HepG2 (cell line): Measurements from ENCODE around the gene ST6GALNAC4. TPM values are rescaled to one million over a fixed set of nuclear protein-coding genes. Genes with fewer than 3 reads are reported as not detected.

Experiments
- AGO1 ChIP-seq: fragments of 200-400 bp; formaldehyde crosslinking; IDR thresholded peaks from 2 replicates; pipeline ENCODE4 v1.6.1; 2017; ENCODE audit warnings: mild to moderate bottlenecking, low read depth, low read length, moderate library complexity; ENCODE audit not compliant: poor library complexity, severe bottlenecking
- CHD4 ChIP-seq: fragments of 200-600 bp; sonication (generic); IDR thresholded peaks from 2 replicates; pipeline ENCODE4 v1.7.0; 2017; ENCODE audit warnings: mild to moderate bottlenecking, low read length, borderline replicate concordance
- EED ChIP-seq: sonication (generic); formaldehyde crosslinking; IDR thresholded peaks from 2 replicates; pipeline ENCODE4 v1.5.0; 2020; ENCODE audit warnings: mild to moderate bottlenecking, missing genetic modification reagents
- GPN1 ChIP-seq: sonication (generic); formaldehyde crosslinking; IDR thresholded peaks from 2 replicates; pipeline ENCODE4 v1.5.1; 2020; ENCODE audit warnings: missing genetic modification reagents, borderline replicate concordance
- RBM22 ChIP-seq: fragments of 200-400 bp; formaldehyde crosslinking; optimal IDR thresholded peaks from 2 replicates; pipeline ENCODE3; 2017; ENCODE audit warnings: mild to moderate bottlenecking, low read length, moderate library complexity
- REXO4 ChIP-seq: sonication (generic); formaldehyde crosslinking; IDR thresholded peaks from 2 replicates; pipeline ENCODE4 v1.8.0; 2022; ENCODE audit warnings: missing genetic modification reagents, mild to moderate bottlenecking, borderline replicate concordance
- SATB2 ChIP-seq: sonication (generic); formaldehyde crosslinking; IDR thresholded peaks from 2 replicates; pipeline ENCODE4 v1.5.0; 2020; ENCODE audit warnings: missing genetic modification reagents
- SIX4 ChIP-seq: sonication (generic); formaldehyde crosslinking; IDR thresholded peaks from 2 replicates; pipeline ENCODE4 v1.4.0; 2020; ENCODE audit warnings: missing genetic modification reagents
- TBX2 ChIP-seq: sonication (generic); formaldehyde crosslinking; IDR thresholded peaks from 2 replicates; pipeline ENCODE4 v1.5.0; 2020; ENCODE audit warnings: missing genetic modification reagents, mild to moderate bottlenecking, borderline replicate concordance
- ZKSCAN5 ChIP-seq: sonication (generic); formaldehyde crosslinking; IDR thresholded peaks from 2 replicates; pipeline ENCODE4 v1.5.1; 2020; ENCODE audit warnings: mild to moderate bottlenecking, missing genetic modification reagents
- ZNF24 ChIP-seq: fragments of 450-650 bp; IDR thresholded peaks from 2 replicates; pipeline ENCODE4 v1.6.1; 2017; ENCODE audit warnings: antibody characterized with exemption, mild to moderate bottlenecking
- ZNF331 ChIP-seq: sonication (generic); formaldehyde crosslinking; IDR thresholded peaks from 2 replicates; pipeline ENCODE4 v1.4.0; 2020; ENCODE audit warnings: missing genetic modification reagents
- ZNF646 ChIP-seq: sonication (generic); formaldehyde crosslinking; IDR thresholded peaks from 2 replicates; pipeline ENCODE4 v1.9.0; 2021; ENCODE audit warnings: mild to moderate bottlenecking, missing genetic modification reagents
- ZNF720 ChIP-seq: sonication (generic); formaldehyde crosslinking; IDR thresholded peaks from 2 replicates; pipeline ENCODE4 v1.4.0; 2020; ENCODE audit warnings: missing genetic modification reagents
- ZNF777 ChIP-seq: sonication (generic); formaldehyde crosslinking; IDR thresholded peaks from 2 replicates; pipeline ENCODE4 v1.4.0; 2020; ENCODE audit warnings: missing genetic modification reagents
- polyA plus RNA-seq, 8 experiments: library from polyadenylated mRNA; depleted of rRNA in 3 of 8; stranded (reverse) in 7 of 8; unstranded in 1 of 8; fragments of >200 nt; fragmentation: Illumina TruSeq in 4 of 8; extraction: Trizol in 4 of 8; gene quantifications; 2 replicates each; pipeline versions ENCODE4 v1.2.1 to v1.2.3, GENCODE V29; 2011 to 2016; ENCODE audit warnings: low read depth in 4 of 8, missing spikeins in 1 of 8, mixed read lengths in 1 of 8; ENCODE audit not compliant: insufficient read depth in 1 of 8
- total RNA-seq, 5 experiments: library from RNA; depleted of rRNA; stranded (reverse); fragments of >200 nt; fragmentation: Illumina TruSeq; extraction: Trizol; gene quantifications; 2 replicates each; pipeline ENCODE4 v1.2.3, GENCODE V29; 2016; ENCODE audit warnings: low read depth in 1 of 5
- TF ChIP-seq, protein P1 (sequence below): sonication (generic); formaldehyde crosslinking; IDR thresholded peaks from 2 replicates; pipeline ENCODE4 v1.4.0; 2020; ENCODE audit warnings: missing genetic modification reagents, borderline replicate concordance
- TF ChIP-seq, protein P2 (sequence below): sonication (generic); formaldehyde crosslinking; IDR thresholded peaks from 2 replicates; pipeline ENCODE4 v1.5.1; 2020; ENCODE audit warnings: mild to moderate bottlenecking, missing genetic modification reagents, moderate library complexity

Gene ST6GALNAC4
- total and polyA plus RNA-seq, 2 of the 13 experiments (the other 11 are each of a cell fraction or from before 2014, with no cell fraction given), result 18.8 to 27.7 TPM

GRCh38 chr9:127916720-127917581 lies at the start of gene ST6GALNAC4 (continued):
- TF ChIP-seq ZKSCAN5, result no peak
- TF ChIP-seq ZNF646 (CRISPR knock-in tag), result no peak
- TF ChIP-seq REXO4, result no peak
- TF ChIP-seq ZNF331, result no peak
- no peak for TF ChIP-seq ZNF24
- peak; percentile 14; the same call in 1 of the 2 replicates for TF ChIP-seq TBX2 (CRISPR knock-in tag)
- TF ChIP-seq SATB2 (CRISPR knock-in tag), result no peak
- TF ChIP-seq, protein P1, sequence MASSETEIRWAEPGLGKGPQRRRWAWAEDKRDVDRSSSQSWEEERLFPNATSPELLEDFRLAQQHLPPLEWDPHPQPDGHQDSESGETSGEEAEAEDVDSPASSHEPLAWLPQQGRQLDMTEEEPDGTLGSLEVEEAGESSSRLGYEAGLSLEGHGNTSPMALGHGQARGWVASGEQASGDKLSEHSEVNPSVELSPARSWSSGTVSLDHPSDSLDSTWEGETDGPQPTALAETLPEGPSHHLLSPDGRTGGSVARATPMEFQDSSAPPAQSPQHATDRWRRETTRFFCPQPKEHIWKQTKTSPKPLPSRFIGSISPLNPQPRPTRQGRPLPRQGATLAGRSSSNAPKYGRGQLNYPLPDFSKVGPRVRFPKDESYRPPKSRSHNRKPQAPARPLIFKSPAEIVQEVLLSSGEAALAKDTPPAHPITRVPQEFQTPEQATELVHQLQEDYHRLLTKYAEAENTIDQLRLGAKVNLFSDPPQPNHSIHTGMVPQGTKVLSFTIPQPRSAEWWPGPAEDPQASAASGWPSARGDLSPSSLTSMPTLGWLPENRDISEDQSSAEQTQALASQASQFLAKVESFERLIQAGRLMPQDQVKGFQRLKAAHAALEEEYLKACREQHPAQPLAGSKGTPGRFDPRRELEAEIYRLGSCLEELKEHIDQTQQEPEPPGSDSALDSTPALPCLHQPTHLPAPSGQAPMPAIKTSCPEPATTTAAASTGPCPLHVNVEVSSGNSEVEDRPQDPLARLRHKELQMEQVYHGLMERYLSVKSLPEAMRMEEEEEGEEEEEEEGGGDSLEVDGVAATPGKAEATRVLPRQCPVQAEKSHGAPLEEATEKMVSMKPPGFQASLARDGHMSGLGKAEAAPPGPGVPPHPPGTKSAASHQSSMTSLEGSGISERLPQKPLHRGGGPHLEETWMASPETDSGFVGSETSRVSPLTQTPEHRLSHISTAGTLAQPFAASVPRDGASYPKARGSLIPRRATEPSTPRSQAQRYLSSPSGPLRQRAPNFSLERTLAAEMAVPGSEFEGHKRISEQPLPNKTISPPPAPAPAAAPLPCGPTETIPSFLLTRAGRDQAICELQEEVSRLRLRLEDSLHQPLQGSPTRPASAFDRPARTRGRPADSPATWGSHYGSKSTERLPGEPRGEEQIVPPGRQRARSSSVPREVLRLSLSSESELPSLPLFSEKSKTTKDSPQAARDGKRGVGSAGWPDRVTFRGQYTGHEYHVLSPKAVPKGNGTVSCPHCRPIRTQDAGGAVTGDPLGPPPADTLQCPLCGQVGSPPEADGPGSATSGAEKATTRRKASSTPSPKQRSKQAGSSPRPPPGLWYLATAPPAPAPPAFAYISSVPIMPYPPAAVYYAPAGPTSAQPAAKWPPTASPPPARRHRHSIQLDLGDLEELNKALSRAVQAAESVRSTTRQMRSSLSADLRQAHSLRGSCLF (CRISPR knock-in tag), result no peak
- no peak for TF ChIP-seq SIX4 (CRISPR knock-in tag)
- TF ChIP-seq ZNF777 (CRISPR knock-in tag), result peak; percentile 35; the same call in 1 of the 2 replicates
- no peak for TF ChIP-seq EED (CRISPR knock-in tag)
- TF ChIP-seq RBM22, result no peak
- TF ChIP-seq, protein P2, sequence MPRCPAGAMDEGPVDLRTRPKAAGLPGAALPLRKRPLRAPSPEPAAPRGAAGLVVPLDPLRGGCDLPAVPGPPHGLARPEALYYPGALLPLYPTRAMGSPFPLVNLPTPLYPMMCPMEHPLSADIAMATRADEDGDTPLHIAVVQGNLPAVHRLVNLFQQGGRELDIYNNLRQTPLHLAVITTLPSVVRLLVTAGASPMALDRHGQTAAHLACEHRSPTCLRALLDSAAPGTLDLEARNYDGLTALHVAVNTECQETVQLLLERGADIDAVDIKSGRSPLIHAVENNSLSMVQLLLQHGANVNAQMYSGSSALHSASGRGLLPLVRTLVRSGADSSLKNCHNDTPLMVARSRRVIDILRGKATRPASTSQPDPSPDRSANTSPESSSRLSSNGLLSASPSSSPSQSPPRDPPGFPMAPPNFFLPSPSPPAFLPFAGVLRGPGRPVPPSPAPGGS (CRISPR knock-in tag), result no peak
- no peak for TF ChIP-seq ZNF720 (CRISPR knock-in tag)
- peak; percentile 59 for TF ChIP-seq AGO1
- TF ChIP-seq GPN1 (CRISPR knock-in tag), result no peak
- TF ChIP-seq CHD4, result no peak
